T-helper 1 cell treated with Interleukin-12 subunit alpha and Interleukin-12 subunit beta and Interleukin-4 antibody, amounts not matched to agents 30 μg/mL and 1 μg/mL, for 36 hours (primary cell): Measurements from ENCODE around the gene LIF.
"Not testable (repeated sequence)": the region's sequence is repeated elsewhere in the genome, so short reads cannot be mapped to it uniquely, and the experiment has no call there.

Experiments
- H3K27ac Mint-ChIP-seq: one replicate; pipeline ENCODE4 v1.8.0; 2021; ENCODE audit warnings: mild to moderate bottlenecking, mixed read lengths
- H3K27me3 Mint-ChIP-seq: one replicate; pipeline ENCODE4 v1.8.0; 2021; ENCODE audit warnings: low read depth, mixed read lengths
- H3K36me3 Mint-ChIP-seq: one replicate; pipeline ENCODE4 v1.8.0; 2021; ENCODE audit warnings: low read depth, mixed read lengths
- H3K4me1 Mint-ChIP-seq: one replicate; pipeline ENCODE4 v1.8.0; 2021; ENCODE audit warnings: low read depth, mixed read lengths
- H3K4me3 Mint-ChIP-seq: one replicate; pipeline ENCODE4 v1.8.0; 2021; ENCODE audit warnings: mild to moderate bottlenecking, moderate library complexity, mixed read lengths
- H3K9me3 Mint-ChIP-seq: one replicate; pipeline ENCODE4 v1.8.0; 2021; ENCODE audit warnings: mixed read lengths

The LIF gene

DNA sequence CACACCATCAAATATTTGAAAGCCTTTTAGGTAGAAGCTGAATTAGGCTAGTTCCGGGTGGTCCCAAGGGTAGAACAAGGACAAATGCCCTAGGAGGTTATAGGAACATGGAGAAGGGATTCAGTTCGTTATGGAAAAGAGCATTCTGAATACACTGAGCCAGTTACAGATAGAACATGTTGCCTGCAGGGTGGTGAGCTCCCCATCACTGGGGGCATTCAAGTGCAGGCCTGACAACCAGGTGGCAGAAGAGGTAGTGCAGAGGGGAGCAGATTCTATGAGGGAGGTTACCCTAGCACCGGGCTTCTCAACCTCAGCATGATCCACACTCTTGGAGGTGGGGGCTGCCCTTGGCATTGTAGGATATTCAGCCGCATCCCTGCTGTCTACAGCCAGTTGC, 24.2 kb downstream of the LIF start:
- no peak overlapping the region for H3K4me3 Mint-ChIP-seq
- H3K9me3 Mint-ChIP-seq, result peaks cover 4% of the 10 kb centered on the region
- H3K27me3 Mint-ChIP-seq, result no peaks in the 10 kb centered on the region
- no peak overlapping the region for H3K27ac Mint-ChIP-seq
- peaks cover 2% of the 10 kb centered on the region for H3K36me3 Mint-ChIP-seq
- peaks cover 71% of the 10 kb centered on the region for H3K4me1 Mint-ChIP-seq

DNA sequence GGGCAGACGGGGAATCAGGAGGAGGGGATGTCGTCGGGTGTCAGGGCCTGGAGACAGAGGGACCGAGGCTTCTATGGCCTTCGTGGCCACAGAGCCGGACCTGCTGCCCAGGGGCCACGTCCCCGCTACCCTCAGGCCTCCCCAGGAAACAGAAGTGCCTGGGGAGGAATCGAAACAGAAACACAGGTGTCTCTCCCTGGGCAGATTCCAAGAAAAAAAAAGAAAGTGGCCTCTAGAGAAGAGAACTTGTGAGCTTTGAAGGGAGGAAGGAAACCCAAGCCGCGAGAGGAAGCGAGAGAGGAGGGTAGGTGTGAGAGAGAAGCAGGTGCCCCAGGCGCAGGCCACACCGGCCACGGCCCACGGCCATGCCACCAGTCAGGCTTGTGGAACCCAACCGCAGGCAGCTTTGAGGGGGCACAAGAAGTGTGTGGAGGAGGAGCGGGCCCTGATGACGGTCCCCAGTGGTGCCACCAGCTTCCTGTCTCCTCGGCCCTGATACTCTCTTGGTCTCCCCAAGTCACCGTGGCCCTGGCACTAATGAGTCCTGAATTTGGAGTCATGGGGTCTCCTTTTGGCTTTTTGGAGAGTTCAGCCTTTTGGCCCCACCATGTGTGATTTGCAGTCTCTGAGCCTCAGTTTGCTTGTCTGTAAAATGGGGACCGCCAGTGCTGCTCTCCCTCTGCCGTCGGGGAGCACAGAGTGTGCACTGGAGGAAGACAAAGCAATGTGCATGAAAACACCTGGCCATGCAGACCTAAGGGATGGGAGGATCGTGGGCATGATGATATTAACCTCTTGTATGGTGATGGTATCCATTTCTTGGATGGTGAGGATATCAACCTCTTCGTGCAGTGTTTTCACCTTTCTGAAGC, 25.2 kb downstream of the LIF start:
- H3K27me3 Mint-ChIP-seq, result no peaks in the 10 kb centered on the region
- H3K4me1 Mint-ChIP-seq, result peaks cover 70% of the 10 kb centered on the region
- peaks cover 2% of the 10 kb centered on the region for H3K36me3 Mint-ChIP-seq
- H3K4me3 Mint-ChIP-seq, result peak overlapping the region; percentile 40
- H3K27ac Mint-ChIP-seq, result peak overlapping the region; percentile 86
- H3K9me3 Mint-ChIP-seq, result peaks cover 4% of the 10 kb centered on the region

DNA sequence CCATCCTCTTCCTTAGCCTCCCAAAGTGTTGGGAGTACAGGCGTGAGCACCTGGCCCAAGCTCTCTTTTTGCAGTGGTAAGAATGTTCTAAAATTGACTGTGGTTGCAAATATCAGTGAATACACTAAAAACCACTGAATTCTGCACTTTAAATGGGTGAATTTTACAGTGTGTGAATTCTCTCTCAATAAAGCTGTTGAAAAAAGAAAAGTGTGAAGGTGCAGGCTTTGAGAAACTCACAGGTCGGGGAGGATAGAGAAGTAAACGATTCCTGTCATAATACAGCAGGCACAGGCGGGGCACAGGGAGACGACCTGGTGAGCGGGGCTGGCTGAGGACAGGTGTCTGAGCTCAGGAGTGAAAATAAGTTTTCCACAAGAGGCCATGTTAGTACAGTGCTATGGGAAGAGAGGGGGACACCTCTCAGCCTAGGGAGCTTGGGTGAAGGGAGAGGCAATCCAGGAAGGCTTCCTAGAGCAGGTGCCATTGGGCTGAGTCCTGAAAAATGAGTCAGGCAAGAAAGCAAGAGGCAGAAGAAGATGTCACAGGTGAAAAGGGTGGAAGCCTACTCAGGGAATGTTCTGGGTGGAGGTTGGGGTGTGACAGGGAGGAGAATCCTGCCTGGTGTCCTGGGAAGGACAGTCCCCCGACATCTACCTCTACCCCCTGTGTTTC, 26.1 kb downstream of the LIF start:
- Mint-ChIP-seq H3K27me3 (no peaks in the 10 kb centered on the region), H3K4me3 (peak overlapping the region; percentile 40), H3K4me1 (peaks cover 70% of the 10 kb centered on the region), H3K27ac (peak overlapping the region; percentile 86), H3K36me3 (peaks cover 2% of the 10 kb centered on the region), H3K9me3 (peaks cover 4% of the 10 kb centered on the region)

- peaks cover 2% of the 10 kb centered on the region for H3K36me3 Mint-ChIP-seq
- H3K4me3 Mint-ChIP-seq, result no peak overlapping the region
- peak overlapping the region; percentile 86 for H3K27ac Mint-ChIP-seq
- H3K27me3 Mint-ChIP-seq, result no peaks in the 10 kb centered on the region
- peaks cover 70% of the 10 kb centered on the region for H3K4me1 Mint-ChIP-seq
- H3K9me3 Mint-ChIP-seq, result no peaks in the 10 kb centered on the region
These were observed 26.8 kb downstream of the LIF start for GRCh38 chr22:30219668-30220278.

DNA sequence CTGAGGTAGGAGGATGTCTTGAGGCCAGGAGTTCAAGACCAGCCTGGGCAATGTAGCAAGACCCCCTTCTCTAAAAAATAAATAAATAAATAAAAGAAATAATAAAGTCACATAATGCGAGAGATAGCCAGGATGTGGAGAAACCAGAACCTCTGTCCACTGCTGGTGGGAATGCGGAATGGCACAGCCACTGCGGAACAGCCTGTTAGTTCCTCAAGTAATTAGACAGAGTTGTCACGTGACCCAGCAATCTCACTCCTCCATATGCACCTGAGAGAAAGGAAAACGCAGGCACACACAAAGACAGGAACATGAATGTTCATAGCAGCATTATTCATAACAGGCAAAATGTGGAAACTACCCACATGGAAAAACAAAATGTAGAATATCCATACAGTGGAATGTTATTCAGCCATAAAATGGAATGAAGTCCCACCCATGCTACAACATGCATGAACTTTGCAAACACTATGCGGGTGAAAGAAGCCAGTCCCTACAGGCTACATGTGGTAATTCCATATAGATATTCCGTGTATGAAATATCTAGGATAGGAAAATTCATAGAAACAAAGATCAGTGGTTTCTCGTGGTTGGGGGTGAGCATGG, 27.4 kb downstream of the LIF start:
- Mint-ChIP-seq H3K27me3 (no peaks in the 10 kb centered on the region), H3K9me3 (no peaks in the 10 kb centered on the region), H3K27ac (peak overlapping the region; percentile 86), H3K4me3 (no peak overlapping the region), H3K36me3 (peaks cover 2% of the 10 kb centered on the region), H3K4me1 (peaks cover 72% of the 10 kb centered on the region)

GRCh38 chr22:30217698-30218560, 28.6 kb downstream of the LIF start:
- H3K27ac Mint-ChIP-seq, result peak overlapping the region; percentile 20
- H3K9me3 Mint-ChIP-seq, result no peaks in the 10 kb centered on the region
- peaks cover 2% of the 10 kb centered on the region for H3K36me3 Mint-ChIP-seq
- no peak overlapping the region for H3K4me3 Mint-ChIP-seq
- peaks cover 71% of the 10 kb centered on the region for H3K4me1 Mint-ChIP-seq
- no peaks in the 10 kb centered on the region for H3K27me3 Mint-ChIP-seq

DNA sequence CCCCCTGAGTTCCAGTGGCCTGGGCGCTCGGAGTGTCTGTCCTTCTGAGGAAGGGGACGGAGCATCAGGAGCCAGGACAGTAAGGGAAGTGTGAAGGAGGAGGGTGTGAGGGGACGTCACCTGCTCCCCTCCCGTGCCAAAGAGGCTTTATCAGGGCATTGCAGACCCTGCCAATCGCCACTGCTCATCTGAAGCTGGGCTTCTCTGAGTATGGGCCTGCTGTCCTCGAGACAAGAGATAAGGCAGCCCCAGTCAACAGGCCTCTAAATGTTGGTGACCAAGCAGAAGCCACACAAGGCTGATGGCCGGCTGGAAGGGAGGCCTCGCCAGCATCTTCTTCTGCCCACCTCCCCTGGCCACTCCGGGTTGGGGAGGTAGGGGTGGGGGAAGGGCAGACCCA, 29.8 kb downstream of the LIF start:
- H3K27ac Mint-ChIP-seq, result peak overlapping the region; percentile 52

GRCh38 chr22:30216272-30216671, 30.3 kb downstream of the LIF start:
- not testable (repeated sequence) for H3K36me3 Mint-ChIP-seq, H3K9me3 Mint-ChIP-seq, H3K4me3 Mint-ChIP-seq, H3K27me3 Mint-ChIP-seq
- H3K27ac Mint-ChIP-seq, result peak overlapping the region; percentile 52
- H3K4me1 Mint-ChIP-seq, result peaks cover 63% of the 10 kb centered on the region

More for the DNA sequence above, 29.8 kb downstream of the LIF start:
- Mint-ChIP-seq H3K36me3 (peaks cover 2% of the 10 kb centered on the region), H3K9me3 (no peaks in the 10 kb centered on the region), H3K4me3 (no peak overlapping the region), H3K4me1 (peaks cover 67% of the 10 kb centered on the region), H3K27me3 (no peaks in the 10 kb centered on the region)

DNA sequence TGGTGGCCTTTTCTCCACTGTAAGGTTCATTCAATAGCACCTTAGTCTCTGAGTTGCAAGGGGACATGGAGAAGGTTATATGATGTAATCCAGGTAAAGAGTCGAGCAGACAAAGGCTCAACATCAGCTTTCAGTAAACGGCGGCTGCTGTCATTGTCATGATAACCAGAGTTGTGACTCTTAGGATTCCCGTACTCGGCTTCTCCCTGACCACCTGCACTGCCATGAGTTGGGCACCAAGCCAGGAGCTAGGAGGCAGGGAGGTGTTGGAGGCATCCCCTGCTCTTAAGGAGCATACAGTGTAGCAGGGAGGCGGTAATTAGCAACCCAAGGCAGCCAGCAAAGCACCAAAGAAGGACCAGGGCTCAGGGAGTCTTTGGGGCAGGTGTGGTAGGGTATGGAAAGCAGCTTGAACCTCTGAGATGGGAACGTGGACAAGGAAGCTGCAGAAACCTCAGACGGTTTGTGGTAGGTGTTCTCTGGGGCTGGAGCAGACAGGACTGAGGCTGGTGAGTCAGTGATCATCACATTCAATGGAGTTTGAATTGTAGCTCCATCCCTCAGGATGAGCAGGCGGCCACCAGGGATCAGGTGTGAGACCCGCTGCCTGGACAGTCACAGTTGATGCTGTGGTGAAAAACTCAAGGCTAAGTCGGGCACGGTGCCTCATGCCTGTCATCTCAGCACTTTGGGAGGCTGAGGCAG, 31.7 kb downstream of the LIF start:
- Mint-ChIP-seq H3K4me3 (no peak overlapping the region), H3K27ac (peak overlapping the region; percentile 21), H3K27me3 (no peaks in the 10 kb centered on the region), H3K4me1 (peaks cover 51% of the 10 kb centered on the region), H3K9me3 (no peaks in the 10 kb centered on the region), H3K36me3 (peaks cover under 1% of the 10 kb centered on the region)

- Mint-ChIP-seq H3K4me3 (no peak overlapping the region), H3K36me3 (no peaks in the 10 kb centered on the region), H3K9me3 (no peaks in the 10 kb centered on the region), H3K27ac (peak overlapping the region; percentile 77), H3K4me1 (peaks cover 38% of the 10 kb centered on the region), H3K27me3 (no peaks in the 10 kb centered on the region)
These were observed 33.5 kb downstream of the LIF start for GRCh38 chr22:30212996-30213441.

DNA sequence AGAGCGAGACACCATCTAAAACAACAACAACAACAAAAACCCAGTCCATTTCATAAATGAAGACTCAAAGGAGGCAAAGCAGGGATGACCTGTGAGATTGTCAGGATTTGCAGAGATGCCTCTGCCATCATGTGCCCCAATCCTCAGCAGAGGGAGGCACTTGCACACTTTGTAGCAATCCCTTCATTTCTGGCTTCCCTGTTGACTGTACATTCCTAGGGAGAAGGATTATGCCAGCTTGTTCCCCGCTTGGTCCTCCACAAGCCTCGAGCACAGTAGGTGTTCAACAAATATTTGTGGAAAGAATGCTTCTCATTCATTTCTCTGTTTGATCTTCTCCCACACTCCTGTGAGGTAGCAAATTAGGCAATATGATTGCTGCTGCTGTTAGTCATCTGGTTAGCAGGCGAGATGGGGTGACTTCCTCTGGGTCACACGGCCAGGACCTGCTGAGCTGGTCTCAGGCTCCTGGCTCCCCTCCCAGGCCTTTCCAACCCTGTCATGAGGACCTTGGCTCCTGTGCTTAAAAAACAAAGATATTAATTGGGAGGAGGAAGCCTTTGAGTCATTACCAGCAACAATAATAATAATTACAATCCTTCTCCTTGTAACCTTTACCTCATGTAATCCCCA, 34.1 kb downstream of the LIF start:
- Mint-ChIP-seq H3K36me3 (no peaks in the 10 kb centered on the region), H3K27me3 (no peaks in the 10 kb centered on the region), H3K27ac (peak overlapping the region; percentile 77), H3K4me3 (no peak overlapping the region), H3K9me3 (no peaks in the 10 kb centered on the region), H3K4me1 (peaks cover 36% of the 10 kb centered on the region)

DNA sequence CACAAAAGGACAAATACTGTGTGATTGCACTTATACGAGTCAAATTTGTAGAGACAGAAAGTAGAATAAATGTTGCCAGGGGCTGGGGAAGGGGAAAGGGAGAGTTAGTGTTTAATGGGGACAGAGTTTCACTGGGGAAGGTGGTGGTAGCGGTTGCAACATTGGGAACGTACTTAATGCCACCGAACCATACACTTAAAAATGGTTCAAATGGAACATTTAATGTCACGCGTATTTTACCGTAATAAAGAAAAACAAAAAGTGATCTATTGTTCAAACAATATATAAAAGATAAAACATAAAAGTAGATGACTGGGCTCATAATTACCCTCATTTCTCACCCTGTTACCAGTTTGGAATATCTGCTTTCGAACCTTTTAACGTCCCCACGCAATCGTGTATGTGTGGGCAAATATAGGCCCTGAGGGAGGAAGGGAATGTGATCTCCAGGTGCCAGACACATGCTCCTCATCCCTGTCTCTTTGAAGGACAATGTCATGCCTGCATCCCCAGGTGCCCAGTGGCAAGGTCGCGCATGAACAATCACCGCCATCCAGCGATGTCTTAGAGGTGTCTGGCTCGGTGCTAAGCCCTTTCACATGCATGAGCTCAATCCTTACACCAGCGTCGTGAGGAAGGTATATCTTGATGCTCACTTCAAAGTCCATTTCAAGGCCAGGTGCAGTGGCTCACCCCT, 35.3 kb downstream of the LIF start:
- Mint-ChIP-seq H3K4me1 (peaks cover 36% of the 10 kb centered on the region), H3K27ac (peak overlapping the region; percentile 15), H3K27me3 (no peaks in the 10 kb centered on the region), H3K4me3 (no peak overlapping the region), H3K9me3 (no peaks in the 10 kb centered on the region), H3K36me3 (no peaks in the 10 kb centered on the region)
